IPS-18a (cell line): ENCODE results near the gene FIGN.

ENCODE experiments used
- H3K27ac ChIP-seq: one replicate; pipeline ENCODE4 v1.5.1; 2013; ENCODE audit warnings: low read length
- H3K27me3 ChIP-seq: one replicate; pipeline ENCODE4 v1.6.1; 2013; ENCODE audit warnings: mild to moderate bottlenecking, low read length; ENCODE audit not compliant: control insufficient read depth, insufficient read depth
- H3K36me3 ChIP-seq: one replicate; pipeline ENCODE4 v1.6.1; 2013; ENCODE audit warnings: low read depth, low read length; ENCODE audit not compliant: control insufficient read depth
- H3K4me1 ChIP-seq: one replicate; pipeline ENCODE4 v1.6.1; 2013; ENCODE audit warnings: low read depth, low read length; ENCODE audit not compliant: control insufficient read depth
- H3K4me3 ChIP-seq: one replicate; pipeline ENCODE4 v1.5.1; 2013; ENCODE audit warnings: low read length
- H3K9ac ChIP-seq: one replicate; pipeline ENCODE4 v1.6.1; 2013; ENCODE audit warnings: mild to moderate bottlenecking, low read length, moderate library complexity
- H3K9me3 ChIP-seq: one replicate; pipeline ENCODE4 v1.6.1; 2013; ENCODE audit warnings: low read depth, low read length; ENCODE audit not compliant: control insufficient read depth

The FIGN gene

GRCh38 chr2:163551616-163552373 lies 184.0 kb downstream of the FIGN start:
- H3K4me1 ChIP-seq: no peaks in the 10 kb centered on the region
- H3K9me3 ChIP-seq: no peaks in the 10 kb centered on the region
- no peak overlapping the region for H3K27ac ChIP-seq
- no peak overlapping the region for H3K9ac ChIP-seq
- no peak overlapping the region for H3K4me3 ChIP-seq
- H3K36me3 ChIP-seq: no peaks in the 10 kb centered on the region
- H3K27me3 ChIP-seq: no peaks in the 10 kb centered on the region

DNA sequence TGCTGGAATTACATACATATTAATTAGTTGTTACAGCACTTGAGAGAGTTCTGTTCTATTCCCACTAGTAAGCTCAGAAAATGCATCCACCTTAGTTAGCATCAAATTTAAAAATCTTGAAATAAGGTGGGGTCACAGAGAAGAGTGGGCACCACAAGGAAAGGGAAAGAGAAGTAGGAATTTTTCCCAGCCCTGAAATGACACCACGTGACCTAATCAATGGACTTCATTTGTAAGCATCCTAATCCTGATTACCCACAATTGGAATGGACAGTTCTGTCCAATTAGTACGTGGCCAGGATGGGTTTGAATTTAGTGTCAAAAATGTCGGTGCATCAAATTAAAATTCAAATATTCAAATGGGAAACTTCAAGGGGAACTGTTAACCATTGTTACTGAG lies 186.8 kb downstream of the FIGN start:
- H3K36me3 ChIP-seq: no peaks in the 10 kb centered on the region
- H3K4me1 ChIP-seq: no peaks in the 10 kb centered on the region
- H3K9me3 ChIP-seq: no peaks in the 10 kb centered on the region
- H3K27me3 ChIP-seq: no peaks in the 10 kb centered on the region
- no peak overlapping the region for H3K4me3 ChIP-seq
- no peak overlapping the region for H3K9ac ChIP-seq
- no peak overlapping the region for H3K27ac ChIP-seq
